Measurements from ENCODE around the gene SNTA1. TPM values are rescaled to one million over a fixed set of nuclear protein-coding genes. Genes with fewer than 3 reads are reported as not detected.

Gene SNTA1
- total and polyA plus RNA-seq, 9 of the 15 experiments (the other 6 are each of a cell fraction or from before 2014, with no cell fraction given), result 1.2 to 40.8 (median 20.3) TPM

GRCh38 chr20:33489495-33490022 lies 46.0 kb upstream of the SNTA1 start (continued):
- 0 out of 2 replicates have a peak, but pooled peaks have one; percentile 43 for TF ChIP-seq HDAC2 (IDR thresholded peaks at IDR 0.05)
- TF ChIP-seq MAZ (CRISPR knock-in tag; conservative IDR thresholded peaks at IDR 0.05 in 1 of 2, IDR thresholded peaks at IDR 0.05 in 1 of 2), result peak; percentile 49 to 88
- peak; percentile 83; the same call in 1 of the 2 replicates for TF ChIP-seq ZBTB9 (CRISPR knock-in tag; IDR thresholded peaks at IDR 0.05)
- no peak for TF ChIP-seq STAT6 (CRISPR knock-in tag; IDR thresholded peaks at IDR 0.05)
- no peak for TF ChIP-seq ZNF717 (CRISPR knock-in tag; IDR thresholded peaks at IDR 0.05)
- no peak for TF ChIP-seq MEF2A (IDR thresholded peaks at IDR 0.05; ENCODE audit: control insufficient read depth, low read depth, low read length)
- peak; percentile 46 for TF ChIP-seq TFE3 (CRISPR knock-in tag; IDR thresholded peaks at IDR 0.05)
- no peak for TF ChIP-seq SMARCB1 (IDR thresholded peaks at IDR 0.05; ENCODE audit: insufficient read length, low read depth)
- TF ChIP-seq ARID1B (IDR thresholded peaks at IDR 0.05), result 0 out of 2 replicates have a peak, but pooled peaks have one; percentile 38
- no peak for TF ChIP-seq ZNF316 (IDR thresholded peaks at IDR 0.05)
- no peak; the same call in 1 of the 2 replicates for TF ChIP-seq GTF2F1 (IDR thresholded peaks at IDR 0.05; ENCODE audit: low read depth, low read length)
- TF ChIP-seq ZNF318 (IDR thresholded peaks at IDR 0.05; ENCODE audit: borderline replicate concordance in 1 of 2, low read depth in 1 of 2), result no peak
- no peak for TF ChIP-seq HNRNPH1 (optimal IDR thresholded peaks at IDR 0.05; ENCODE audit: low read depth, low read length)
- TF ChIP-seq ZNF124 (CRISPR knock-in tag; IDR thresholded peaks at IDR 0.05), result no peak
